Tibial artery (tissue), 4 donors: ENCODE results near the gene SCFD2.

Experiments used
- DNase-seq, 2 donors: peaks; one replicate each; pipeline ENCODE4 v3.0.0-alpha.2; 2019
- H3K27ac ChIP-seq, 2 donors: fragments of 200-600 bp; sonication (generic) in 1 of 2; 1 replicate in 1 of 2; 2 replicates in 1 of 2; pipeline ENCODE4 v1.5.1; 2018 to 2019; ENCODE audit warnings: mild to moderate bottlenecking in 1 of 2
- H3K27me3 ChIP-seq, 2 donors: fragments of 200-600 bp; sonication (generic) in 1 of 2; one replicate each; pipeline versions ENCODE4 v1.5.1 to v1.6.0; 2016 to 2019
- H3K36me3 ChIP-seq, 3 donors: fragments of 200-600 bp; sonication (generic) in 2 of 3; one replicate each; pipeline ENCODE4 v1.5.1; 2016 to 2019; ENCODE audit warnings: mild to moderate bottlenecking in 2 of 3
- H3K4me1 ChIP-seq, 4 donors: fragments of 200-600 bp; sonication (generic) in 2 of 4; 1 replicate in 3 of 4; 2 replicates in 1 of 4; pipeline ENCODE4 v1.5.1; 2016 to 2019
- H3K4me3 ChIP-seq, 2 donors: fragments of 200-600 bp; sonication (generic) in 1 of 2; 1 replicate in 1 of 2; 2 replicates in 1 of 2; pipeline ENCODE4 v1.5.1; 2018 to 2019; ENCODE audit warnings: mild to moderate bottlenecking in 2 of 2
- H3K9me3 ChIP-seq, 3 donors: fragments of 200-600 bp; sonication (generic) in 1 of 3; one replicate each; pipeline ENCODE4 v1.5.1; 2016 to 2019
- intact Hi-C: fragments of 100-400 bp; cut with DNase I; formaldehyde crosslinking; loops from one replicate; pipeline ENCODE4 v1.15.0; 2023; ENCODE audit warnings: low total_unique reads
- TF ChIP-seq, protein P1 (sequence below), 2 experiments: fragments of 200-600 bp in 1 of 2; fragments of 450-650 bp in 1 of 2; IDR thresholded peaks; one replicate each; pipeline ENCODE4 v1.5.1; 2017 to 2019; ENCODE audit warnings: antibody characterized with exemption in 2 of 2, mild to moderate bottlenecking in 1 of 2, moderate library complexity in 1 of 2

Gene SCFD2

DNA sequence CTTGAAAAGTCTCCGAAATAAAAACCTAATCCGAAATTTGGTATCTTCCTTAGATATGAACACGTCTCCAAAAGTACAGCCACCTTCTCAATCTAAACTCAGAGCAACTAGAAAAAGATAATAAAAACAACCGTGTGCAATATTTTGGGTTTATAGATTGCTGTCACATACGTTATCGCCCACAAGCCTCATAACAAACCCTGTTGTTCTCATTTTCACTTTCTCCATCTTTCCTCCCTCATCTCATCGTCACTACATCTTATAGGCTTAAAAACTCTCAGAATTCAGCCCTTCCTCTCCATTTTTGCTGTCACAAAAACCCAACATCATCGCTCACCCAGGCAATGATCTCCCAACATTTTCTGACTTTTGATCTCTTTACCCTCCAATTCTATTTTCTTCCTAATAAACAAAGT, 448 bp upstream of the SCFD2 start:
- Histone ChIP-seq H3K27me3 (peaks cover 0 to 9% of the 10 kb centered on the region in 2 donors), H3K27ac (peak overlapping the region; percentile 65), H3K36me3 (no peaks in the 10 kb centered on the region), H3K9me3 (no peaks in the 10 kb centered on the region), H3K4me3 (peak overlapping the region; percentile 67 to 94), H3K4me1 (peaks cover 0 to 44% (median 21%) of the 10 kb centered on the region in 4 donors)
- TF ChIP-seq, protein P1, sequence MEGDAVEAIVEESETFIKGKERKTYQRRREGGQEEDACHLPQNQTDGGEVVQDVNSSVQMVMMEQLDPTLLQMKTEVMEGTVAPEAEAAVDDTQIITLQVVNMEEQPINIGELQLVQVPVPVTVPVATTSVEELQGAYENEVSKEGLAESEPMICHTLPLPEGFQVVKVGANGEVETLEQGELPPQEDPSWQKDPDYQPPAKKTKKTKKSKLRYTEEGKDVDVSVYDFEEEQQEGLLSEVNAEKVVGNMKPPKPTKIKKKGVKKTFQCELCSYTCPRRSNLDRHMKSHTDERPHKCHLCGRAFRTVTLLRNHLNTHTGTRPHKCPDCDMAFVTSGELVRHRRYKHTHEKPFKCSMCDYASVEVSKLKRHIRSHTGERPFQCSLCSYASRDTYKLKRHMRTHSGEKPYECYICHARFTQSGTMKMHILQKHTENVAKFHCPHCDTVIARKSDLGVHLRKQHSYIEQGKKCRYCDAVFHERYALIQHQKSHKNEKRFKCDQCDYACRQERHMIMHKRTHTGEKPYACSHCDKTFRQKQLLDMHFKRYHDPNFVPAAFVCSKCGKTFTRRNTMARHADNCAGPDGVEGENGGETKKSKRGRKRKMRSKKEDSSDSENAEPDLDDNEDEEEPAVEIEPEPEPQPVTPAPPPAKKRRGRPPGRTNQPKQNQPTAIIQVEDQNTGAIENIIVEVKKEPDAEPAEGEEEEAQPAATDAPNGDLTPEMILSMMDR (IDR thresholded peaks at IDR 0.05) = no peak
- intact Hi-C loops = no loop called here
- no peak for DNase-seq

DNA sequence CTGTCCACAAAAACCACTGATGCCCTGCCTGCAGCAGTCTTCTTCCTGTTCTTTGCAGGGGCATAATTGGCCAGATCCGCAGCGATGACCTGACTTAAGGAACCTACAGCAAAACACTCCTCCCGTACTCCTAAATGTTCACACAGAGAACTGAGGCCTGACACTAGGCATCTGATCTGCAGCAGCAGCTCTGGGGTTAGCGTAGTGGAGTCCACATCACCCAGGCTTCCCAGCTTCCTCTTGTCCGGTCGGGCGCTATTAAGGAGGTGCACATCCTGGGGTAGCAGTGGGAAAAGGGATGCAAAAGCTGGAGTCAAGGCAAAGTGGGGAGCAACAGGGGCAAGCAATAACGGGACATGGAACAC, 758 bp downstream of the SCFD2 start:
- peak overlapping the region in 1 of 2 donors; percentile 65 for H3K27ac ChIP-seq
- intact Hi-C loops = no loop called here

DNA sequence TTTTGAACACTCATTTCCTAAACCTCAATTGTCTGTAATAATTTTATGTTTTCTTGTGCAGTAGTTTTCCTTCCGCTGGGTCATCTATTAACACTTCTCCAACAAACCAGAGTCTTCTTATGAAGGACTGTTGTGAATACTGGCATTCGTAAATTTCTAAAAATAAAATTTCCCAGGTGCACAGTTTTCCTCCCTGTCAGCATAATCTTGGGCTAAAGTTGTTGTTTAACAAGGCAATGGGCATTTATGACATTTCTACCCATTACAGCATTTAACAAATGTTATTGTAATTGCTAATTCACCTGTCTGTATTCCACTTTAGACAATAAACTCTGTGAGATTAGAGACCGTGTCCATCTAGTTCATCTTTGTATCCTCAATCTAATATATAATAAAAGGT, 1.2 kb downstream of the SCFD2 start:
- H3K4me3 ChIP-seq = peak overlapping the region; percentile 67 to 94
- intact Hi-C loops = no loop called here
- TF ChIP-seq, protein P1 (IDR thresholded peaks at IDR 0.05) = no peak

More for the DNA sequence above, 758 bp downstream of the SCFD2 start:
- Histone ChIP-seq H3K9me3 (no peaks in the 10 kb centered on the region), H3K36me3 (no peaks in the 10 kb centered on the region), H3K4me1 (peaks cover 0 to 46% (median 26%) of the 10 kb centered on the region in 4 donors), H3K4me3 (peak overlapping the region; percentile 67 to 94), H3K27me3 (peaks cover 0 to 4% of the 10 kb centered on the region in 2 donors)
- no peak for DNase-seq
- TF ChIP-seq, protein P1 (IDR thresholded peaks at IDR 0.05) = no peak

DNA sequence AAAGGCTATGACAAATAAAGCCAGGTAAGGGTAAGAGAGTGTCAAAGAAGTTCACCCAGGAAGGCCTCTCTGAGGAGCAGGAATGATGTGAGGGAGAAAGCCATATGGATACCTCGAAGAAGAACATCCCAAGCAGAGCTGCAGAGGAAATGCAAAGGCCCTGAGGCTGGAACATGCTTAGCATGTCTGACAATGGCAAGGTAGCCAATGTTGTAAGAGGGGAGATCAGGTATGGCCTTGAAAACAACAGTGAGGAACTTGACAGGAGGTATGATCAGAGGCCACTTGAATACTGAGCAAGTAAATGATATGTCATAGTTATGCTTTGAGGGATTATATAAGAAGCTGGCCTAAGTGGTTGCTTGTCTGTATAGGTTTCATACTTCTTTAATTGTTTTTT, 3.8 kb downstream of the SCFD2 start:
- Histone ChIP-seq H3K4me3 (no peak overlapping the region), H3K9me3 (no peaks in the 10 kb centered on the region), H3K27ac (no peak overlapping the region), H3K27me3 (no peaks in the 10 kb centered on the region), H3K36me3 (no peaks in the 10 kb centered on the region), H3K4me1 (peaks cover 0 to 46% (median 26%) of the 10 kb centered on the region in 4 donors)
- no peak for DNase-seq
- intact Hi-C loops = no loop called here
- TF ChIP-seq, protein P1 (IDR thresholded peaks at IDR 0.05) = no peak

More for the DNA sequence above, 1.2 kb downstream of the SCFD2 start:
- Histone ChIP-seq H3K4me1 (peaks cover 0 to 46% (median 26%) of the 10 kb centered on the region in 4 donors), H3K27me3 (peaks cover 0 to 4% of the 10 kb centered on the region in 2 donors), H3K27ac (no peak overlapping the region), H3K9me3 (no peaks in the 10 kb centered on the region), H3K36me3 (no peaks in the 10 kb centered on the region)
- no peak for DNase-seq

DNA sequence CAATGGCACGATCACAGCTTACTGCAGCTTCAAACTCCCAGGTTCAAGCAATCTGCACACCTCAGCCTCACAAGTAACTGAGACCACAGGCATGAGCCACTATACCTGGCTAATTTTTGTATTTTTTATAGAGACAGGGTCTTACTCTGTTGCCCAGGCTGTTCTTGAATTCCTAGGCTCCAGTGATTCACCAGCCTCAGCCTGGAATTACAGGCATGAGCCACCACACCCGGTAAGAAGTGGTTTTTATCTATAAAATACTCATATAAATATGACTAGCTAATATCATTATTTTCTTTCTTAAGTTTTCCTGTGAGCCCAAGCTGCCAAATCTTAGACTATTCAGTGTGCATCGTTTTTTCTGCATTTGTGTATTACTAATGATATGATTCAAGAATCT, 4.4 kb downstream of the SCFD2 start:
- DNase-seq = no peak
- Histone ChIP-seq H3K27ac (no peak overlapping the region), H3K36me3 (no peaks in the 10 kb centered on the region), H3K4me1 (peaks cover 0 to 44% (median 26%) of the 10 kb centered on the region in 4 donors), H3K9me3 (no peaks in the 10 kb centered on the region), H3K27me3 (no peaks in the 10 kb centered on the region), H3K4me3 (no peak overlapping the region)
- TF ChIP-seq, protein P1 (IDR thresholded peaks at IDR 0.05) = no peak
- intact Hi-C loops = no loop called here
